HG03439 (cell line): ENCODE measurements around the gene ATXN2.
A peak's percentile ranks its signal among the peaks of the same experiment; 100 is the strongest.
"Not testable (repeated sequence)": the region's sequence is repeated elsewhere in the genome, so short reads cannot be mapped to it uniquely, and the experiment has no call there.

Experiments
- ATAC-seq: cut with Tn5 transposase; IDR thresholded peaks from one replicate; pipeline ENCODE4 v1.9.1; 2021; ENCODE audit warnings: mild to moderate bottlenecking, moderate library complexity; ENCODE audit not compliant: unreplicated experiment

Gene ATXN2

GRCh38 chr12:111407377-111408115, 191.6 kb downstream of the ATXN2 start:
- no peak for ATAC-seq

GRCh38 chr12:111406474-111407376, 192.4 kb downstream of the ATXN2 start:
- ATAC-seq, result no peak

- ATAC-seq, result peak; percentile 6
Measured at GRCh38 chr12:111405859-111406473, 193.1 kb downstream of the ATXN2 start, which contains the start of gene SH2B3. Gene SH2B3 (plus strand): TSS chr12:111405923. CDS start chr12:111418146, 12,223 bp downstream.

GRCh38 chr12:111405149-111405858, 193.8 kb downstream of the ATXN2 start:
- peak; percentile 58 for ATAC-seq

GRCh38 chr12:111404362-111405148, 194.6 kb downstream of the ATXN2 start:
- ATAC-seq, result peak; percentile 5

GRCh38 chr12:111402490-111402824, 196.7 kb downstream of the ATXN2 start:
- not testable (repeated sequence) for ATAC-seq
